ENCODE results near the gene HDAC4.

HDAC4 gene

DNA sequence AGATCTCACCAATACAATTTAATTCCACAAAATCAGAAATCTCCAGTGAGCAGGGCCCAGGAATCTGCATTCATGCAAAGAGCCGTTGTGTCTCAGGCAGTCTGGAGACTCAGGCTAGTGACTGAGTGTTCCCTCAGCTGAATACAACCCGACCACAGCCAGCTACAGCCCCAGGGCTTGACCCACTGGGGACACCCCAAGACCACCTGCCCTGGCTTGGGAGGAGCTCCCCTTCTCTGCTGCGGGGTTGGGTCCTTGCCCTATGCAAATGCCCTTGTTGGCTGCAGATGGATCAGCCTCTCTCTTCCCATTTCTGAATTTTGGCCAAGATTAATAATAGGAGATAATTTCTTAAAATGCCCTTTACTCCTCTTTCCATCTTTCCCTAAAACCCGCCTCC, 395.2 kb downstream of the HDAC4 start:
- no peak for DNase-seq (ENCODE audit: low read depth in 1 of 2, low spot score in 1 of 2)

GRCh38 chr2:239004274-239005015, 396.4 kb downstream of the HDAC4 start:
- DNase-seq (ENCODE audit: low read depth in 1 of 2, low spot score in 1 of 2): no peak

DNA sequence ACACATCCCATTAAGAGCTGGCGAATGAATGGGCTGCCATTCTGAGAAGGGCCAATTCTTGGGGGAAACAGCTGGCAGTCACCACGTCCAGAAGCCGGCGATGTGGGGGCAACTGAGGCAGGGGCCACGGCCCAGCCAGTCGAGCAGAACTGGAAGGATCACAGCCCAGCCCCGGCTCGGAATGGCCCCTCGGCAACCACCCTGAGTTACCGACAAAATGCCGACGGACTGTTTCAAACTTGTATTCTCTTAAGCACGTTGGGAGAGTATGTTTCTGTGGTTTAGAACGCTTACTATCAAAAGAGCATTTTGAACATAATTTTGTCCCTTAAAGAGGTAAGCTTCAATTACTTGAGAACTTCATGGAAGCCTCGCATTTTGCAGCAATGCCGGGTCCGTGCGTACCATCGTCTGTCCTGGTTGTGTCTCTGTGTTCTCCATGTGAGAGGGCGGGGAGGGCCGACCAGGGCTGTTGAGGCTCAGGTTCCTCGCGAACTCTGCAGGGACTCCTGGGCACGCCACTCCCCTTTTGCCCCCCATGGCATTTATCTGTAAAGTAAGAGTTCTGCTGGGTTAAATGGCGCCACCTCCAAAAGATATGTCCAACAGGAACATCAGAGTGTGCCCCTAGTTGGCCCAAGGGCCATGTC, 397.1 kb downstream of the HDAC4 start:
- DNase-seq (ENCODE audit: low read depth in 1 of 2, low spot score in 1 of 2): no peak

- DNase-seq (ENCODE audit: low read depth in 1 of 2, low spot score in 1 of 2): no peak
These were observed 397.7 kb downstream of the HDAC4 start for GRCh38 chr2:239002954-239003623.

GRCh38 chr2:239002591-239002953, 398.2 kb downstream of the HDAC4 start:
- DNase-seq (ENCODE audit: low read depth in 1 of 2, low spot score in 1 of 2): no peak

DNA sequence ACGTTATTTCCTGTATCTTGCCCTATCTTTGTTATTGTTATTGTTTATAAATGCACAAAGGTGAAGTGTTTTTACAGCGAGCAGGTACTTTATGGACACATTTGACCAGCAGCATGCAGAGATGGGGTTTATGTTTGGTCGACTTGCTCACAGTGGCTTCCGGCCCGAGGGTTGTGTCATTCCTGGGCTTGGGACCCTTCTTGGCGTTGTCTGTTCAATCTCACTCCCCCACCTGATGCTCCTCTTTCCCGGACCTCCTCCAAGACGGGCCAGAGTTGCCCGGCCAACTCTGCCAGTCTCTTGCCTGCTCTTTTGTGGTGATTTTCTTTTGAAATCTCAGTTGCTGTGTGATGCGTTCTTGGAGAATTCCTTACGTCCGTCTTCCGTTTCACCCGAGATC, 399.0 kb downstream of the HDAC4 start:
- DNase-seq (ENCODE audit: low read depth in 1 of 2, low spot score in 1 of 2): no peak

- DNase-seq (ENCODE audit: low read depth in 1 of 2, low spot score in 1 of 2): no peak
These were observed 400.2 kb downstream of the HDAC4 start for GRCh38 chr2:239000500-239001073.

GRCh38 chr2:239000089-239000488, 400.7 kb downstream of the HDAC4 start:
- no peak for DNase-seq (ENCODE audit: low read depth in 1 of 2, low spot score in 1 of 2)

DNA sequence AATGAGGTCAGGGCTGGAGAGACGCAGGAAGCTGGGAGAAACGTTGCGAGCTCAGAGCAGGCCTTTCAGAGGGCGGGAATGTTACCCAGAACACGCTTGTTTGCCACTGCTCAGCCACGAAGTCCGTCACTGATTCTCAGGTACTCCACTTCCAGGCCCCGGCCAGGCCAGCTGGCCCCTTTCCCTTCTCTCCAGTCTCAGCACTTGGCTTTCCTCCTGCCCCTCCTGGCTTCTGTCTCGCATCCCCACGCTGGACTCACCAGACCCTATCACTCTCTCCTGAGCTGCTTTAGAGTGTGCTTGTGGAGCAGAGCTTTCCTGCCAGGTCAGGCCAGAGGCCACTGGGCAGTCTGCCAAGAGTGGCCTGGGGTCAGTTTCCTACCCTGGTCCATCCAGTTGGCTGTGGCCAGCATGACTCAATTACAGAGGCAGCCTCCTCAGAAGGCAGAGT, 401.5 kb downstream of the HDAC4 start:
- no peak for DNase-seq (ENCODE audit: low read depth in 1 of 2, low spot score in 1 of 2)

DNA sequence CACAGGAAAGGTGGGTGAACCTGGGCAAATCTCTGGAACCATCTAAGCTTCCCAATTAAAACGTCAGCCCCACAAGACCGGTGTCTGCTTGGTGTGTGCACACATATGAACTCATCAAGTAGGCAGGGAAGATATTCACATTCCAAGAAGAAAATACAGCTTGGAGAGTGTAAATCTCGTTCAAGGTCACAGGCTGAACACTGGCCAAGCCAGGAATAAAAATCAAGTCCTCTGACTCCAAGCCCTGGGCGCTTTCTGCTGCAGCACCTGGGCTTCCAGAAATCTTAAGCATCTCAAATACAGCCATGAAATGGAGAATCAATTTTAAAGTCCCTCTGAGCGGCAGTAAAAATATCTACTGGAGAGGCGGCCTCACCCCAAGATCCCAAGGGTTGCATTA, 402.0 kb downstream of the HDAC4 start:
- no peak for DNase-seq (ENCODE audit: low read depth in 1 of 2, low spot score in 1 of 2)

All from activated T-helper 1 cell treated with anti-CD3 and anti-CD28 coated beads, Interleukin-2, amount 50 U/mL, for 16 hours (primary cell).